Bronchial epithelial cell (primary cell): ENCODE results near the gene ZNRF4. TPM values are rescaled to one million over a fixed set of nuclear protein-coding genes. Genes with fewer than 3 reads are reported as not detected.
"Not testable (repeated sequence)": the region's sequence is repeated elsewhere in the genome, so short reads cannot be mapped to it uniquely, and the experiment has no call there.

ENCODE experiments used
- DNase-seq: peaks from one replicate; pipeline ENCODE4 v3.0.0-alpha.2; 2010; ENCODE audit warnings: low read depth
- FAIRE-seq: peaks from 2 replicates; lab custom pipeline; 2011; peaks lifted over from hg19 to GRCh38; lab: Jason Lieb, UNC
- H3K27me3 ChIP-seq: 2 replicates; pipeline ENCODE4 v1.5.1; 2011; ENCODE audit warnings: low read length; ENCODE audit not compliant: control insufficient read depth, insufficient read depth
- H3K36me3 ChIP-seq: 2 replicates; pipeline ENCODE4 v1.5.1; 2011; ENCODE audit warnings: low read length; ENCODE audit not compliant: control insufficient read depth, insufficient read depth
- H3K4me3 ChIP-seq: 2 replicates; pipeline ENCODE4 v1.5.1; 2011; ENCODE audit warnings: mild to moderate bottlenecking, low read depth, low read length, control low read depth
- total RNA-seq: library from RNA; depleted of rRNA; stranded (reverse); fragments of >200 nt; gene quantifications from 2 replicates; pipeline ENCODE4 v1.2.1, GENCODE V29; 2014
- TF ChIP-seq, protein P1 (sequence below): IDR thresholded peaks from 2 replicates; pipeline ENCODE4 v1.5.1; 2011; ENCODE audit warnings: mild to moderate bottlenecking, moderate library complexity, low read length, control low read depth, inconsistent platforms; ENCODE audit not compliant: insufficient read depth, severe bottlenecking

ZNRF4 gene
- total RNA-seq, 1 donor from 2014 or later: not detected

DNA sequence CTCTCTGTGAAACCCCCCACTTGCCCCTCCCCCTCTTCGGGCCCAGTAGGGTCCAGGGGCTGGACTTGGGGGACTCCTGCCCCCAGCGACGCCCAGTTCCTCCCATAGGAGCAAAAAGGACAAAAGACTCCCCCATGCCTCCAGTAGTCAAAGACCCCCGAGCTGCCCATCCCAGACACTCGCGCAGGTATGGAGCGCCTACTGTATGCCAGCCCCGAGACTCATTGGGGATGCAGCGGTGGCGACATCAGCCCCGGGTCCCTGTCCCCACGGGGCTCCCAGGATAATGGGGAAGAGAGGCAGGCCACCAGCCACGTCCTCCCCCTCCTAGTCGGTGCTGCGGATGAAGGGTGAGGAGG lies 18.3 kb upstream of the ZNRF4 start:
- Histone ChIP-seq H3K27me3 (no peaks in the 10 kb centered on the region), H3K36me3 (no peaks in the 10 kb centered on the region), H3K4me3 (no peak overlapping the region)
- FAIRE-seq (no peak), DNase-seq (no peak)
- TF ChIP-seq, protein P1, sequence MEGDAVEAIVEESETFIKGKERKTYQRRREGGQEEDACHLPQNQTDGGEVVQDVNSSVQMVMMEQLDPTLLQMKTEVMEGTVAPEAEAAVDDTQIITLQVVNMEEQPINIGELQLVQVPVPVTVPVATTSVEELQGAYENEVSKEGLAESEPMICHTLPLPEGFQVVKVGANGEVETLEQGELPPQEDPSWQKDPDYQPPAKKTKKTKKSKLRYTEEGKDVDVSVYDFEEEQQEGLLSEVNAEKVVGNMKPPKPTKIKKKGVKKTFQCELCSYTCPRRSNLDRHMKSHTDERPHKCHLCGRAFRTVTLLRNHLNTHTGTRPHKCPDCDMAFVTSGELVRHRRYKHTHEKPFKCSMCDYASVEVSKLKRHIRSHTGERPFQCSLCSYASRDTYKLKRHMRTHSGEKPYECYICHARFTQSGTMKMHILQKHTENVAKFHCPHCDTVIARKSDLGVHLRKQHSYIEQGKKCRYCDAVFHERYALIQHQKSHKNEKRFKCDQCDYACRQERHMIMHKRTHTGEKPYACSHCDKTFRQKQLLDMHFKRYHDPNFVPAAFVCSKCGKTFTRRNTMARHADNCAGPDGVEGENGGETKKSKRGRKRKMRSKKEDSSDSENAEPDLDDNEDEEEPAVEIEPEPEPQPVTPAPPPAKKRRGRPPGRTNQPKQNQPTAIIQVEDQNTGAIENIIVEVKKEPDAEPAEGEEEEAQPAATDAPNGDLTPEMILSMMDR: no peak

DNA sequence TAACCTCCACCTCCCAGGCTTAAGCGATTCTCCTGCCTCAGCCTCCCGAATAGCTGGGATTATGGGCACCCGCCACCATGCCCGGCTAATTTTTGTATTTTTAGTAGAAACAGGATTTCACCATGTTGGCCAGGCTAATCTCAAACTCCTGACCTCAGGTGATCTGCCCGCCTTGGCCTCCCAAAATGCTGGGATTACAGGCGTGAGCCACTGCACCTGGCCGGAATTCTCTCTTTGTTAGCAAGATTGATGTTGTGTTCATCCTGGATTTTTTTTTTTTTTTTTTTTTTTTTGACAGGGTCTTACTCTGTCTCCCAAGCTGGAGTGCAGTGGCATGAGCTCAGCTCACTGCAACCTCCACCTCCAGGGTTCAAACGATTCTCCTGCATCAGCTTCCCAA lies 16.5 kb upstream of the ZNRF4 start:
- H3K4me3 ChIP-seq, H3K36me3 ChIP-seq, DNase-seq, FAIRE-seq, H3K27me3 ChIP-seq: not testable (repeated sequence)

DNA sequence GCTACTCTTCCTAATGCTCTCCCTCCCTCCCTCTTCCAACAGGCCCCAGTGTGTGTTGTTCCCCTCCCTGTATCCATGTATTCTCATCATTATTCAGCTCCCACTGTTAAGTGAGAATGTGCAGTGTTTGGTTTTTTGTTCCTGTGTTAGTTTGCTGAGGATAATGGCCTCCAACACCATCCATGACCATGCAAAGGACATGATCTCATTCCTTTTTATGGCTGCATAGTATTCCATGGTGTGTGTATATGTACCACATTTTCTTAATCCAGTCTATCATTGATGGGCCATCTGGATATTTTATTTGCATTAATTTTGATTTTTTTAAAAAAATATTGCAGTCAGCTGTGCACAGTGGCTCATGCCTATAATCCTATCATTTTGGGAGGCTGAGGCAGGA lies 15.8 kb upstream of the ZNRF4 start:
- no peak for FAIRE-seq
- TF ChIP-seq, protein P1: no peak

DNA sequence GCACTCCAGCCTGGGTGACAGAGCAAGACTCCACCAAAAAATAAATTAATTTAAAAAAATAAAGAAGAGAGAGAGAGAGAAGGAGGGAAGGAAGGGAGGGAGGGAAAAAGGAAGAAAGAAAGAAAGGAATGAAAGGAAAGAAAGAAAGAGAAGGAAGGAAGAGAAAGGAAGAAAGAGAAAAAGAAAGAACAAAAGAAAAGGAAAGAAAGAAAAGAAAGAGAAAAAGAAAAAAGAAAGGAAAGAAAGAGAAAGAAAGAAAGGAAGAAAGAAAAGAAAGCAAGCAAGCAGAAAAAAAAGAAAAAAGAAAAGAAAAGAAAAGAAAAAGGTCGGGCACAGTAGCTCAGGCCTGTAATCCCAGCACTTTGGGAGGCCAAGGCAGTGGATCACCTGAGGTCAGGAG lies 14.9 kb upstream of the ZNRF4 start:
- no peaks in the 10 kb centered on the region for H3K27me3 ChIP-seq
- FAIRE-seq (no peak), DNase-seq (no peak)
- TF ChIP-seq, protein P1: no peak
- no peak overlapping the region for H3K4me3 ChIP-seq
- no peaks in the 10 kb centered on the region for H3K36me3 ChIP-seq

More for the DNA sequence above, 15.8 kb upstream of the ZNRF4 start:
- DNase-seq: no peak
- Histone ChIP-seq H3K27me3 (no peaks in the 10 kb centered on the region), H3K36me3 (no peaks in the 10 kb centered on the region), H3K4me3 (no peak overlapping the region)

DNA sequence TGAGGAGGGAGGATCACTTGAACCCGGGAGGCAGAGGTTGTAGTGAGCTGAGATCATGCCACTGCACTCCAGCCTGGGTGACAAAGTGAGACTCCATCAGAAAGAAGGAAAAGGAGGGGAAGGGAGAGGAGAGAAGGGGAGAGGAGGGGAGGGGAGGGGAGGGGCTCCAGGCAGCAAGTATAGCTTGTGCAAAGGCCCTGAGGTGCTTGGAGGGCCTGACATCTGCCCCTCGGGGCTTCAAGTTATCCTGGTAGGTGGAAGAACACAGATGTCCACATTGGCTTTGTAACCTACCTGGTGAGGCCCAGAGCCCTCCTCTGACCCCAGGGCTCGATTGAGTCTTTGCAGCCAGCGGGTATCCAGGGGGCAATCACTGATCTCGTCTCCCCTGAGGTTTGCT lies 11.5 kb upstream of the ZNRF4 start:
- no peak for DNase-seq
- H3K4me3 ChIP-seq: no peak overlapping the region
- H3K27me3 ChIP-seq: no peaks in the 10 kb centered on the region
- FAIRE-seq: no peak
- TF ChIP-seq, protein P1: no peak
- H3K36me3 ChIP-seq: no peaks in the 10 kb centered on the region

DNA sequence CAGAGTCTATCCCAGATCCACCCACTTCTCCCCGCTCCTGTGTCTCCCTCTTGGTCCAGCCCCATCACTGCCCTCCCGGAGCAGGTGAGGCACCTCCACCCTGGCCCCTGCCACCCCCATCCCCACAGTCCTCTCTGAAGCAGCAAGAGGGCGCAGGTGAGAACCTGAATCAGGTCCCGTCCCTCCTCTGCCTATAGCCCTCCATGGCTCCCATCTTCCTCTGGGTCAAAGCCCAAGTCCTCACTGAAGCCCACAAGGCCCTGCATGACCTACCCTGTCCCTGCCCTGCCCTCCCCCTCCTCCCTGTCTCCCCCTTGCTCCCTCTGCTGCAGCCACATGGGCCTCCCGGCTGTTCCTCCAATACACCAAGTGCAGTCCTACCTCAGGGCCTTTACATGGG lies 10.8 kb upstream of the ZNRF4 start:
- Histone ChIP-seq H3K4me3 (no peak overlapping the region), H3K27me3 (no peaks in the 10 kb centered on the region), H3K36me3 (no peaks in the 10 kb centered on the region)
- no peak for DNase-seq
- FAIRE-seq: no peak
- TF ChIP-seq, protein P1: no peak
